Left lung (tissue), 10 donors: ENCODE data around the gene SOD3. TPM values are rescaled to one million over a fixed set of nuclear protein-coding genes. Genes with fewer than 3 reads are reported as not detected.
A peak's percentile ranks its signal among the peaks of the same experiment; 100 is the strongest.

Source experiments
- ATAC-seq: fragments of 200-7000 bp; cut with Tn5 transposase; one replicate; pipeline ENCODE4 v1.9.1; 2020; ENCODE audit warnings: moderate library complexity
- DNase-seq, 4 donors: peaks; one replicate each; pipeline ENCODE4 v3.0.0-alpha.2; 2013 to 2020
- H3K27ac ChIP-seq, 2 donors: fragments of 200-600 bp; sonication (generic) in 1 of 2; one replicate each; pipeline versions ENCODE4 v1.5.0 to v1.8.0; 2020 to 2021
- H3K27me3 ChIP-seq, 2 donors: fragments of 200-600 bp; sonication (generic) in 1 of 2; one replicate each; pipeline versions ENCODE4 v1.5.0 to v1.8.0; 2020 to 2021
- H3K36me3 ChIP-seq, 2 donors: fragments of 200-600 bp; sonication (generic) in 1 of 2; one replicate each; pipeline versions ENCODE4 v1.5.0 to v1.8.0; 2020 to 2021
- H3K4me1 ChIP-seq, 2 donors: fragments of 200-600 bp; one replicate each; pipeline ENCODE4 v1.8.0; 2021
- H3K4me3 ChIP-seq, 2 donors: fragments of 200-600 bp; sonication (generic) in 1 of 2; one replicate each; pipeline versions ENCODE4 v1.5.0 to v1.8.0; 2020 to 2021; ENCODE audit warnings: mild to moderate bottlenecking in 1 of 2
- H3K9me3 ChIP-seq, 2 donors: fragments of 200-600 bp; sonication (generic) in 1 of 2; one replicate each; pipeline versions ENCODE4 v1.5.0 to v1.8.0; 2020 to 2021
- CTCF ChIP-seq, 2 donors: fragments of 200-600 bp; sonication (generic) in 1 of 2; IDR thresholded peaks; one replicate each; pipeline versions ENCODE4 v1.5.0 to v1.8.0; 2021; ENCODE audit warnings: antibody characterized with exemption in 2 of 2
- intact Hi-C, 2 donors: fragments of 100-400 bp; cut with DNase I; formaldehyde crosslinking; loops; one replicate each; pipeline versions ENCODE4 v1.11.2 to v1.14.2; 2022
- polyA plus RNA-seq, 6 donors: library from polyadenylated mRNA; unstranded; fragments of 120-200 nt; gene quantifications; one replicate each; pipeline ENCODE4 v1.2.1, GENCODE V29; 2013; ENCODE audit not compliant: insufficient read length in 6 of 6
- total RNA-seq, 2 donors: library from RNA; stranded (reverse); fragmentation: NEBNext Ultra II Directional; extraction: Animal tissue kit (Norgen Biotek cat#: 25700); gene quantifications; one replicate each; pipeline ENCODE4 v1.2.1, GENCODE V29; 2021
- donor health status: DM: no; HTN: yes; CAD: no.
- donor health status: DM: no; HTN: no; CAD: no.

The SOD3 gene
- total and polyA plus RNA-seq, 8 donors = 12.6 to 236 (median 17.5) TPM

- no peaks in the 10 kb centered on the region for H3K36me3 ChIP-seq
- no peak overlapping the region for H3K4me3 ChIP-seq
- ATAC-seq (no peak), DNase-seq (no peak)
- no peaks in the 10 kb centered on the region for H3K27me3 ChIP-seq
- no peak overlapping the region for H3K27ac ChIP-seq
- no peak for TF ChIP-seq CTCF (IDR thresholded peaks at IDR 0.05)
- intact Hi-C loops = no loop called here
- H3K9me3 ChIP-seq = peaks cover 0 to under 1% of the 10 kb centered on the region in 2 donors
- H3K4me1 ChIP-seq = peaks cover 0 to 5% of the 10 kb centered on the region in 2 donors
These were observed 14.4 kb upstream of the SOD3 start for GRCh38 chr4:24780936-24781495.

GRCh38 chr4:24781999-24782745, 13.2 kb upstream of the SOD3 start:
- DNase-seq (no peak), ATAC-seq (peak; percentile 40)
- Histone ChIP-seq H3K36me3 (no peaks in the 10 kb centered on the region), H3K27ac (no peak overlapping the region), H3K9me3 (peaks cover 0 to 4% of the 10 kb centered on the region in 2 donors), H3K4me3 (no peak overlapping the region), H3K4me1 (peaks cover 0 to 5% of the 10 kb centered on the region in 2 donors), H3K27me3 (no peaks in the 10 kb centered on the region)
- intact Hi-C loops = no loop called here
- TF ChIP-seq CTCF (IDR thresholded peaks at IDR 0.05) = no peak

- Histone ChIP-seq H3K27ac (no peak overlapping the region), H3K27me3 (no peaks in the 10 kb centered on the region), H3K9me3 (peaks cover 0 to 4% of the 10 kb centered on the region in 2 donors), H3K4me3 (no peak overlapping the region), H3K36me3 (no peaks in the 10 kb centered on the region), H3K4me1 (peaks cover 0 to 5% of the 10 kb centered on the region in 2 donors)
- intact Hi-C loops = no loop called here
- no peak for TF ChIP-seq CTCF (IDR thresholded peaks at IDR 0.05)
- DNase-seq (no peak), ATAC-seq (no peak)
These were observed 11.9 kb upstream of the SOD3 start for GRCh38 chr4:24783506-24783905.

- peaks cover 0 to 3% of the 10 kb centered on the region in 2 donors for H3K9me3 ChIP-seq
- H3K27me3 ChIP-seq = no peaks in the 10 kb centered on the region
- intact Hi-C loops = no loop called here
- H3K36me3 ChIP-seq = no peaks in the 10 kb centered on the region
- H3K4me3 ChIP-seq = no peak overlapping the region
- H3K27ac ChIP-seq = no peak overlapping the region
- TF ChIP-seq CTCF (IDR thresholded peaks at IDR 0.05) = no peak
- DNase-seq (no peak), ATAC-seq (no peak)
- H3K4me1 ChIP-seq = peaks cover 6 to 8% of the 10 kb centered on the region in 2 donors
These were observed 4.3 kb upstream of the SOD3 start for GRCh38 chr4:24791043-24791442.

- peak; percentile 3 for ATAC-seq
- no peak for DNase-seq
These were observed 2.8 kb upstream of the SOD3 start for GRCh38 chr4:24792552-24792951.

More at GRCh38 chr4:24792552-24792951, 2.8 kb upstream of the SOD3 start:
- no peak for TF ChIP-seq CTCF (IDR thresholded peaks at IDR 0.05)
- Histone ChIP-seq H3K4me1 (peaks cover 6 to 8% of the 10 kb centered on the region in 2 donors), H3K27ac (peak overlapping the region in 1 of 2 donors; percentile 13), H3K36me3 (no peaks in the 10 kb centered on the region), H3K27me3 (peaks cover 0 to 5% of the 10 kb centered on the region in 2 donors), H3K9me3 (no peaks in the 10 kb centered on the region), H3K4me3 (no peak overlapping the region)
- intact Hi-C loops = no loop called here
